Medulla oblongata (tissue), 1 donor: ENCODE data around the gene POLN.

Experiments
- DNase-seq: peaks from one replicate; pipeline ENCODE4 v3.0.0-alpha.2; 2015; ENCODE audit errors: extremely low spot score

Gene POLN

DNA sequence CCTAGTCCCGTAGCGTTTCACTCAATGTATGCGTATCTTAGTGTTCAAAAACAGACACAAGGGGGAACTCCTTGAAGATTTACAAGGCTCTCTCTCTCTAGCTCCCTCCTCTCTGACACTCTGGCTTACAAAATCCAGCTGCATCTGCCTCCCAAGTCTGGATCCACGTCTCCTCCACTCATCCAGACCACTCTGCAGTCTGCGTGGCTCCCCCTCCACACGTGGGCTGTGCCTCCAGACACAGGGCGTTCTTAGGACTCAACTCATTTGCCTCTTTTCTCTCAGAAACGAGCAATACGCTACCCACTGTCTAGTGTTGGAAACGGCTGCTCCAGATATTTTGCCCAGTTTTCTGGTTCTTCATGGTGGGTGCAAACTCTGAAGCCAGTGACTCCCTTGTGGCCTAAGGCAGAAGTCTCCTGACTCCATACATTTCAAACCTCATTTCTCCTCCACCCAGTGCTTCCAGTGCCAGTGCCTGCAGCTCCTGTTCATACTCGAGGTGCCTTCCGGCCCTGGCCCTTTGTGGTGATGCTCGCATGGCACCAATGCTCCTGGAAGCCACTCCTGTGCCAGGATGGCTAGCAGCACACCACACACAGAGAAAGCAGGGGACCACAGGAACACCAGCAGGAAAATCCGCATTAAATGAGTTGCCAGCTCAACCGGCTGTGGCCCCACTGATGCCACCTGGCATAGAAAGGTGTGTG, 158.7 kb downstream of the POLN start:
- no peak for DNase-seq

- no peak for DNase-seq
These were observed 159.3 kb downstream of the POLN start for GRCh38 chr4:2082627-2083026.

DNA sequence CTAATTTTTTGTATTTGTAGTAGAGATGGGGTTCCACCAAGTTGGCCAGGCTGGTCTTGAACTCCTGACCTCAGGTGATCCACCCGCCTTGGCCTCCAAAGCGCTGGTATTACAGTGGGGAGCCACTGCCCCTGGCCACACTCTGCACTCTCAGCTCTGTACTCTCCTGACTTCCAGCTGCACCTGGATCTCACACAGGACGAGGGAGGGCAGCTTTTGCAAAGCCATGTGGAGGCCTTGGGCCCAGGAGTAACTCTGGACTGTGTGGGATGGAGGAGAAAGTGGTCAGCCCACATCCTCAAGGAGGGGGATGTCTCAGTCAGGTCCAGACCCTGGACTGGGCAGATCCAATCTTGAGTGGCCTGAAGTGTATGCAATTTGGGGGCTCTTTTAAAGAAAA, 159.8 kb downstream of the POLN start:
- DNase-seq, result no peak

DNA sequence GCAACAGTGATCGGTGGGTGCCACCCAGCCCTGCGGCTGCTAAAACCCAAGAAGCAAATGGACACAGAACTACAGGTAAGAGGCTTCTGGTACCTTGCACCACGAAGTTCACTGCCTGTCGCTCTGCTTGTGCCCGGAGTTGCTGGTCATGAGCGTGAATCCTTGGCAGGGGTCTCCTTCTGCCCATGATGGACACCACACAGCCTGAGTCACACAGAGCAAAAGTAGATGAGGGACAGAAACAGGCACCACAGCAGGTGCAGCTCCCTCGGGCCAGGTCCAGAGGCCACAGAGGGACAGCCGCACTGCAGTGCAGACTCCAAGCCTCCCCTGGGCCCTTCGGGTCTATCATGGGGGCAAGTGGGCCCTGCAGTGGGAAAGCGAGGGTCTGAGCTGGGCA, 160.4 kb downstream of the POLN start:
- no peak for DNase-seq

GRCh38 chr4:2080429-2081300, 161.3 kb downstream of the POLN start:
- no peak for DNase-seq

GRCh38 chr4:2079926-2080325, 162.0 kb downstream of the POLN start:
- no peak for DNase-seq

DNA sequence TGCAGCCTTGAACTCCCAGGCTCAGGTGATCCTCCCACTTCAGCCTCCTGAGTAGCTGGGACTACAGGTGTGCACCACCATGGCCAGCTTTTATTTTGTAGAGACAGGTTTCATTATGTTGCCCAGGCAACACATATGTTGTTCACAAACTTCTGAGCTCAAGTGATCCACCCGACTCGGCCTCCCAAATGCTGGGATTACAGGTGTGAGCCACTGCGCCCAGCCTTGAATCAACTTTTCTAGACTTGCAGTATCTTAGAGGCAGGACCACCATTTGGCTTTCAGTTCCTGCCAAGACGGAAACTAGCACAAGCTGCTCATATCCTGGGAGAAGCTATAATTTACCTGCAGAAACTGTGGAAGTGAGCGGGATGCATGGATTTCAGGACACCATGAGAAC, 162.9 kb downstream of the POLN start:
- DNase-seq, result no peak

- no peak for DNase-seq
These were observed 163.3 kb downstream of the POLN start for GRCh38 chr4:2078584-2078983.

- DNase-seq, result no peak
These were observed 164.1 kb downstream of the POLN start for GRCh38 chr4:2077537-2078460.

DNA sequence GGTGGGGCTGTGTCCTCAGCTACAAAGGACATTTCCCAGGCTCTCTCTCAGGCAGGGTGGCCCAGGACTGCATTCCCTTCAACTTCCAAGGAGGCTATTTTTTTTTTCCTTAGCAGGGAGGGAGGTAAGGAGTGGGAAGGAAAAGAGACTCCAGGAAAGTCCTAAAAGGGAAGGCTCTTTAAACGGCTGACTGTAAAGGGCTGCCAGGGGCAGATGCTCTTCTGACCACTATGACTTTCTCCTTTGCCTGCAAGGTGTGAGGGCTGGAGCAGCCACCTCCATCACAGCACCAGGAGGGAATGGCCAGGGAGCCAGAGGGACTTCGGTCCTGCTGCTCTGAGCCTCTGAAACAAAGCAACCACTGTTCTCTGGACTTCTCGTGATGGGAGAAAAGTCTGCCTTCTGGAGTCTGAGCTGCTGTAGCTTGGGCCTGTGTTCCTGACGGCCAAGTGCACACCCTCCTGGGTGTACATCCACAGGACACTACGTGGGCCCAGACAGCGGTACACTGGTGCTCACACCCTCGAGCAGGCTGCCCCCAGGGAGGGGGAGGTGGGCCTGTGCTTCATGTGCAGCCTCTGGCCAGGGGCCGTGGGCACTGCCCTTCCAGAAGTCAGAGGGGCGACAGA, 164.9 kb downstream of the POLN start:
- DNase-seq, result no peak

DNA sequence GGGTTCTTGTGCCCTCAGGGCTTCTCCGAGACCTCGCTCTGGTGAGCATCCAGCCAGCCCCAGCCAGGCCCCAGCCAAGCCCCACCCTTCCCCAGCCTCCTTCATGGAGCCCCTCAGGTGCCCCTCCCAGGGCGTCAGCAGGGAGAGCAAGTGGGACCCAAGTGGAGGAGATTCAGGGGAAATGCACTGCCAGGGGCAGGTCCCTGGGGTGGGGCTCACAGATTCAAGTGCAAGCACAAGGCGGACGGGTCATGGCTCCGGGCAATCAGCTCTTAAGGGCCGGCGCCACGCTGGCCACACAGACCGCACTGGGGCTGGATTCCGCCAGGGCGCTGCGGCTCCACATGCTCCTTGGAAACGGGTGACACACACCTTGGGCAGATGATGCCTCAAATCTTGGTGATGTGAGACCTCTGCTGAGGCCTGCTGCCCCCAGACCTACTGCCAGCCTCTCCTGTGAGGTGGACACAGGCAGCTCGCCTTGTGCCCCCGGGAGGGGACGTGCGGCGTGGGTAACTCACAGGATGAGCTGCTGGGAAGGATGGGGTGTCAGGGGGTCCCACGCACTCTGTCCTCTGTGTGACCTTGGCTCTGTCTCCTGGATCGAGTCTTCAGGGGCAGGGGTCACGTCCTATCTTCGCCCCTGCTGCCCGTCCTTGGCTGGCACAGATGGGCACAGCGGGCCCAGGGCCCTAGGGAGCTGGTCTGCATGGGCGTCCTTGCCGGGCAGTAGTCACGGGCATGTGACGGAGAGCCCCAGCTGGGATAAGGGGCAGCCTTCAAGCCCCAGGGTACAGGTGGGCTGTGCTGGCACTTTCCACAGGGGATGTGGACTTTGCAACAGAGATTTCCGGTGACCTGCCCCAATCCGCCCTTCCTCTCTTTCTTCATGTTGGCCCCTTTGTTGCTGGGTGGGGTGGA, 165.7 kb downstream of the POLN start:
- no peak for DNase-seq

- DNase-seq, result no peak
These were observed 166.5 kb downstream of the POLN start for GRCh38 chr4:2075171-2075986.

DNA sequence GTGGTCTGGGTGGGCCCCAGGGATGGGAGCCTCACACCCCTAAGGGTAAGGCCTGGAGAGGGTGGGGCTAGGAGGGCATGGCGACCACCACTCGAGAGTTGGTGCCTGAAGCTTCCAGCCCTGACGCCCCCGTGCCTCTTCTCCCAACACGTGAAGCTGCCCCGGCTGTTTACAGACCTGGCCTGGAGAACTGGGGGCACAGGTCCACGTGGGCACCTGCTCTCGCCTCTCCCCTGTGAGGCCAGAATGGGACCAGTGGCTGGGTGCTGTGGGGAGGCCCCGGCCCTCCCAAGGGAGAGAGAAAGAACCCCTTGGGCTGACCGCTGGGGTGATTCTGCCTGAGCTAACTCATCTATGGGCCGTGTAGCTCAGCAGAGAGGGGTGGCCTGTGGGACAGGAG, 167.3 kb downstream of the POLN start:
- DNase-seq, result no peak

DNA sequence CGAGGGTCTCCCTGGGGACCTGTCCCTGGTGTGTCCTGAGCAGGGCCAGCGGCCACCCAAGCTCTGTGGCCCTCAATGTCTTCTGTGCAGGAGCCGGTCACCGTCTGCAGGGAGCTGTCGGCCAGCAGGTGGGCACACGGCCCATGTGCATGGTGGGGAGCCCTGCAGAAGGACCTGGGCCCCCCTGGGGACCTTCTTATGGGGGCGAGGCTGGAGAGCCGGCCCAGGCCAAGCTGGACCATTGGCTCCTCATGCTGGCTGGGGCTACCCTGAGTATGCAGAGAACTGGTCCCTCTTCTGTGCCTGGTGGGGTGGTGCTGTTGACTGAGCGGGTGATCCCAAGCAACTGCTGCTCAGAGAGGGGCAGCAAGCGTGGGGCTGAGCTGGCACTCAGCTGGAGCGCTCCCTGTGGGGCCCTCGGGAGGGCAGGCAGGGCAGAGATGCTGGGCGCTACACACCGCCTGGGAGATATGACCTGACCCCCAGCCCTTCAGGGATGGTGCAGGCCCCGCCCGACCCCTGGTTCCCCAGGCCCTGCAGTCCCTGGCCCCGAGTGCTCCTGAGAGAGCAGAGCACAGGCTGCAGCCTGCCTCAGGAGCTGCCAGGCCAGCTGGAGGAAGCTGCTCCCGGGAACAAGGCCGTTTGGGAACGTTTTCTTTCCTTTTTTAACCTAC, 168.0 kb downstream of the POLN start:
- DNase-seq, result no peak

GRCh38 chr4:2072971-2073807, 168.7 kb downstream of the POLN start:
- no peak for DNase-seq

GRCh38 chr4:2071912-2072867, 169.7 kb downstream of the POLN start:
- peak; percentile 69 for DNase-seq
